HG03571 (cell line): Measurements from ENCODE around the gene NRG2.

ENCODE experiments used
- ATAC-seq: cut with Tn5 transposase; IDR thresholded peaks from one replicate; pipeline ENCODE4 v1.9.1; 2021; ENCODE audit not compliant: unreplicated experiment

Gene NRG2

GRCh38 chr5:139885172-139885856 lies 157.8 kb downstream of the NRG2 start:
- ATAC-seq = no peak

- ATAC-seq = no peak
Measured at GRCh38 chr5:139884734-139885133, 158.4 kb downstream of the NRG2 start.

- no peak for ATAC-seq
Measured at GRCh38 chr5:139884144-139884543, 159.0 kb downstream of the NRG2 start.

GRCh38 chr5:139882961-139883539 lies 160.0 kb downstream of the NRG2 start:
- ATAC-seq = no peak

- no peak for ATAC-seq
Measured at GRCh38 chr5:139882316-139882715, 160.8 kb downstream of the NRG2 start.

GRCh38 chr5:139881143-139881733 lies 161.9 kb downstream of the NRG2 start:
- ATAC-seq = no peak

- no peak for ATAC-seq
Measured at GRCh38 chr5:139880416-139881142, 162.5 kb downstream of the NRG2 start.

- no peak for ATAC-seq
Measured at GRCh38 chr5:139878093-139878492, 165.0 kb downstream of the NRG2 start.

- no peak for ATAC-seq
Measured at GRCh38 chr5:139877129-139877597, 165.9 kb downstream of the NRG2 start.

GRCh38 chr5:139875957-139876356 lies 167.1 kb downstream of the NRG2 start:
- ATAC-seq = no peak

- no peak for ATAC-seq
Measured at GRCh38 chr5:139872851-139873794, 170.0 kb downstream of the NRG2 start.

GRCh38 chr5:139872052-139872766 lies 170.9 kb downstream of the NRG2 start:
- ATAC-seq = no peak

GRCh38 chr5:139871614-139872013 lies 171.5 kb downstream of the NRG2 start:
- ATAC-seq = no peak

- no peak for ATAC-seq
Measured at GRCh38 chr5:139870677-139871076, 172.4 kb downstream of the NRG2 start.

GRCh38 chr5:139869042-139869790 lies 173.9 kb downstream of the NRG2 start:
- no peak for ATAC-seq

- ATAC-seq = no peak
Measured at GRCh38 chr5:139867581-139867980, 175.5 kb downstream of the NRG2 start.

- ATAC-seq = no peak
Measured at GRCh38 chr5:139867109-139867508, 176.0 kb downstream of the NRG2 start.

- no peak for ATAC-seq
Measured at GRCh38 chr5:139864716-139865483, 178.2 kb downstream of the NRG2 start.
